Kidney (tissue), 14 donors: ENCODE measurements around the gene GDPD5. TPM values are rescaled to one million over a fixed set of nuclear protein-coding genes. Genes with fewer than 3 reads are reported as not detected.

ENCODE experiments used
- DNase-seq, 5 donors: peaks; one replicate each; pipeline ENCODE4 v3.0.0-alpha.2; 2013 to 2020
- FAIRE-seq: peaks from 2 replicates; lab custom pipeline; 2012; peaks lifted over from hg19 to GRCh38; lab: Jason Lieb, UNC
- H3K27ac ChIP-seq, 2 donors: one replicate each; pipeline ENCODE4 v1.7.0; 2013; ENCODE audit warnings: low read depth in 2 of 2, low read length in 2 of 2, inconsistent platforms in 1 of 2
- H3K27me3 ChIP-seq: one replicate; pipeline ENCODE4 v1.7.1; 2013; ENCODE audit warnings: low read length, inconsistent platforms; ENCODE audit not compliant: control insufficient read depth, insufficient read depth
- H3K36me3 ChIP-seq, 3 donors: one replicate each; pipeline versions ENCODE4 v1.7.0 to v1.7.1; 2013; ENCODE audit warnings: low read length in 3 of 3, control low read depth in 1 of 3, inconsistent platforms in 1 of 3; ENCODE audit not compliant: insufficient read depth in 3 of 3, control insufficient read depth in 2 of 3
- H3K4me1 ChIP-seq, 3 donors: one replicate each; pipeline versions ENCODE4 v1.7.0 to v1.7.1; 2013; ENCODE audit warnings: low read length in 3 of 3, inconsistent platforms in 1 of 3, low read depth in 1 of 3; ENCODE audit not compliant: control insufficient read depth in 2 of 3, insufficient read depth in 2 of 3
- H3K4me3 ChIP-seq, 3 donors: one replicate each; pipeline versions ENCODE4 v1.7.0 to v1.8.1; 2013; ENCODE audit warnings: low read length in 3 of 3, control low read depth in 1 of 3, inconsistent platforms in 1 of 3
- H3K9ac ChIP-seq, 3 donors: one replicate each; pipeline versions ENCODE4 v1.7.0 to v1.7.1; 2013; ENCODE audit warnings: low read length in 3 of 3, control low read depth in 1 of 3, inconsistent platforms in 1 of 3
- H3K9me3 ChIP-seq, 3 donors: one replicate each; pipeline versions ENCODE4 v1.7.0 to v1.7.1; 2013; ENCODE audit warnings: low read length in 3 of 3, control low read depth in 1 of 3, inconsistent platforms in 1 of 3; ENCODE audit not compliant: control insufficient read depth in 2 of 3, insufficient read depth in 1 of 3
- CTCF ChIP-seq: IDR thresholded peaks from 3 replicates; pipeline ENCODE4 v1.5.1; 2012; ENCODE audit warnings: mild to moderate bottlenecking, moderate library complexity, borderline replicate concordance; ENCODE audit not compliant: insufficient read depth; ENCODE audit errors: extremely low read depth
- intact Hi-C: fragments of 100-400 bp; cut with DNase I; formaldehyde crosslinking; loops from one replicate; pipeline ENCODE4 v1.11.1; 2022
- polyA plus RNA-seq: library from polyadenylated mRNA; stranded (reverse); fragments of 350-450 nt; fragmentation: Illumina TruSeq; extraction: RNeasy Lipid Tissue Mini Kit (QIAGEN cat#74804); gene quantifications from one replicate; pipeline ENCODE4 v1.2.3, GENCODE V29; 2014; ENCODE audit warnings: low read depth, low replicate concordance; ENCODE audit not compliant: insufficient read depth
- total RNA-seq: library from RNA; stranded (reverse); fragmentation: NEBNext Ultra II Directional; extraction: Animal tissue kit (Norgen Biotek cat#: 25700); gene quantifications from one replicate; pipeline ENCODE4 v1.2.1, GENCODE V29; 2021
- donor health status: control.
- donor health status: control.
- donor health status: control.
- donor health status: control.
- donor health status: control.
- donor health status: DM: yes; HTN: yes; CAD: no.
- donor health status: Normal renal cell carcinoma (clear cell type).

Gene GDPD5
- total and polyA plus RNA-seq, 2 donors from 2014 or later: 3.9 to 11.4 TPM

- TF ChIP-seq CTCF: no peak
- DNase-seq (no peak), FAIRE-seq (no peak)
- H3K27ac ChIP-seq: no peak overlapping the region
- no peak overlapping the region for H3K9ac ChIP-seq
- peaks cover 0 to 3% (median 0%) of the 10 kb centered on the region in 3 donors for H3K4me1 ChIP-seq
- intact Hi-C loops: no loop called here
- H3K4me3 ChIP-seq: no peak overlapping the region
- no peaks in the 10 kb centered on the region for H3K9me3 ChIP-seq
- H3K27me3 ChIP-seq: peaks cover 8% of the 10 kb centered on the region
- H3K36me3 ChIP-seq: no peaks in the 10 kb centered on the region
Measured at GRCh38 chr11:75522286-75523044, 3.3 kb downstream of the GDPD5 start.

- FAIRE-seq: no peak
- H3K36me3 ChIP-seq: no peaks in the 10 kb centered on the region
- no peak overlapping the region for H3K27ac ChIP-seq
- TF ChIP-seq CTCF: no peak
- no peak for DNase-seq
- no peak overlapping the region for H3K9ac ChIP-seq
- H3K4me3 ChIP-seq: no peak overlapping the region
- peaks cover 0 to 4% (median 0%) of the 10 kb centered on the region in 3 donors for H3K9me3 ChIP-seq
- peaks cover 8% of the 10 kb centered on the region for H3K27me3 ChIP-seq
- no peaks in the 10 kb centered on the region for H3K4me1 ChIP-seq
- intact Hi-C loops: no loop called here
Measured at GRCh38 chr11:75520688-75521087, 5.1 kb downstream of the GDPD5 start.

- no peaks in the 10 kb centered on the region for H3K4me1 ChIP-seq
- H3K9me3 ChIP-seq: peaks cover 0 to 4% (median 0%) of the 10 kb centered on the region in 3 donors
- no peak overlapping the region for H3K9ac ChIP-seq
- DNase-seq (no peak), FAIRE-seq (no peak)
- no peak overlapping the region for H3K27ac ChIP-seq
- TF ChIP-seq CTCF: no peak
- H3K27me3 ChIP-seq: peaks cover under 1% of the 10 kb centered on the region
- no peaks in the 10 kb centered on the region for H3K36me3 ChIP-seq
- H3K4me3 ChIP-seq: no peak overlapping the region
- intact Hi-C loops: no loop called here
Measured at GRCh38 chr11:75518771-75519653, 6.7 kb downstream of the GDPD5 start.
